Stomach smooth muscle (tissue), 2 donors: Measurements from ENCODE around the gene SH2D4B.
"Not testable (repeated sequence)": the region's sequence is repeated elsewhere in the genome, so short reads cannot be mapped to it uniquely, and the experiment has no call there.

ENCODE experiments used
- H3K27ac ChIP-seq: one replicate; pipeline ENCODE4 v1.7.0; 2013; ENCODE audit warnings: mild to moderate bottlenecking, low read length, inconsistent platforms
- H3K27me3 ChIP-seq, 2 donors: one replicate each; pipeline ENCODE4 v1.7.0; 2013; ENCODE audit warnings: low read length in 2 of 2; ENCODE audit not compliant: insufficient read depth in 2 of 2, control insufficient read depth in 1 of 2
- H3K36me3 ChIP-seq, 2 donors: one replicate each; pipeline ENCODE4 v1.7.0; 2013; ENCODE audit warnings: low read length in 2 of 2; ENCODE audit not compliant: control insufficient read depth in 2 of 2, insufficient read depth in 2 of 2
- H3K4me1 ChIP-seq: one replicate; pipeline ENCODE4 v1.7.0; 2013; ENCODE audit warnings: low read length; ENCODE audit not compliant: control insufficient read depth, insufficient read depth
- H3K4me3 ChIP-seq, 2 donors: one replicate each; pipeline ENCODE4 v1.7.0; 2013; ENCODE audit warnings: low read length in 2 of 2
- H3K9ac ChIP-seq, 2 donors: one replicate each; pipeline ENCODE4 v1.7.0; 2013; ENCODE audit warnings: low read length in 2 of 2, mild to moderate bottlenecking in 1 of 2
- H3K9me3 ChIP-seq, 2 donors: one replicate each; pipeline ENCODE4 v1.7.0; 2013; ENCODE audit warnings: low read length in 2 of 2; ENCODE audit not compliant: control insufficient read depth in 2 of 2
- donor health status: healthy.
- donor health status: Pancreatic carcinoma.

SH2D4B gene

GRCh38 chr10:80537086-80537735, 491 bp upstream of the SH2D4B start:
- Histone ChIP-seq H3K4me1 (peaks cover 6% of the 10 kb centered on the region), H3K27ac (no peak overlapping the region), H3K4me3 (no peak overlapping the region), H3K36me3 (no peaks in the 10 kb centered on the region), H3K9me3 (no peaks in the 10 kb centered on the region), H3K27me3 (no peaks in the 10 kb centered on the region), H3K9ac (no peak overlapping the region)

DNA sequence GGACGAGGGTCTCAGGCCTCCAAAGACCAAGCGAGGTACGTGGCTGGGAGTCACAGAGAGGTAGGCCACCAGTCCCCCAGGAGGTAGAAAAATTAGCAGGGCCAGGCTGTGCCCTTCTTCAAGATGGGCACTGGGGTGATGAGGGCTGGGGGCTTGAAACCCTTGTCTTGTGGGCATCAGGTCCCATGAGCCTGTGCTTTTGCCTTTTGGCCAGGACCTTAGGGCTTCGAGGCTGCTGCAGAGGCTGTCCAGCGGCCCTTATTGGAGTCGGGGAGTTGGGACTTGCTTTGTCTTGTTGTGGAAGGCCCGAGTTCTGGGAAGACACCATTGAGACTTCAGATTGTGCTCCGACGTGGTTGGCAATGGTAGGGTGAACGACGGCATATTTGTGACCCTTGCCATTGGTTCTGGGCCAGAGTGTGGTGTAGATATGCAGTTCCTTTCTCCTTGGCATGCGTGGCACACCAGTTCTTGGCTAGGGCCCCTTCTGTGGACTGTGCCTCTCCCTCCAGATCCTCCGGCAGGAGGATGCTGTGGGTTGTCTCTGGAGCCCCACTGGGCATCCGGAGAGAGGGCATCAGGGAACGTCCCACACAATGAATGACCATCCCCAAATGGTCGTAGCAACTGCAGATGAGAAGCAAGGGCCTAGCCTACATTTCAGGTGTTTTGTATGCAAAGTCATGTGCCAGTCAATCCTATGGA, 931 bp downstream of the SH2D4B start:
- H3K4me3 ChIP-seq, result no peak overlapping the region
- H3K4me1 ChIP-seq, result peaks cover 6% of the 10 kb centered on the region
- no peaks in the 10 kb centered on the region for H3K36me3 ChIP-seq
- H3K27ac ChIP-seq, result no peak overlapping the region
- H3K9ac ChIP-seq, result no peak overlapping the region
- H3K27me3 ChIP-seq, result no peaks in the 10 kb centered on the region
- no peaks in the 10 kb centered on the region for H3K9me3 ChIP-seq

GRCh38 chr10:80539421-80540031, 1.8 kb downstream of the SH2D4B start:
- no peak overlapping the region for H3K4me3 ChIP-seq
- no peak overlapping the region for H3K27ac ChIP-seq
- peaks cover 6% of the 10 kb centered on the region for H3K4me1 ChIP-seq

GRCh38 chr10:80540136-80540535, 2.4 kb downstream of the SH2D4B start:
- no peak overlapping the region for H3K4me3 ChIP-seq

More at GRCh38 chr10:80539421-80540031, 1.8 kb downstream of the SH2D4B start:
- H3K27me3 ChIP-seq, result no peaks in the 10 kb centered on the region
- no peaks in the 10 kb centered on the region for H3K9me3 ChIP-seq
- no peaks in the 10 kb centered on the region for H3K36me3 ChIP-seq
- H3K9ac ChIP-seq, result no peak overlapping the region

GRCh38 chr10:80540618-80540980, 2.9 kb downstream of the SH2D4B start:
- H3K4me1 ChIP-seq, result peaks cover 6% of the 10 kb centered on the region
- H3K9me3 ChIP-seq, result no peaks in the 10 kb centered on the region
- no peak overlapping the region for H3K9ac ChIP-seq
- H3K36me3 ChIP-seq, result no peaks in the 10 kb centered on the region
- H3K4me3 ChIP-seq, result no peak overlapping the region
- H3K27ac ChIP-seq, result no peak overlapping the region
- H3K27me3 ChIP-seq, result no peaks in the 10 kb centered on the region

More at GRCh38 chr10:80540136-80540535, 2.4 kb downstream of the SH2D4B start:
- peaks cover 6% of the 10 kb centered on the region for H3K4me1 ChIP-seq
- no peak overlapping the region for H3K9ac ChIP-seq
- no peaks in the 10 kb centered on the region for H3K27me3 ChIP-seq
- no peaks in the 10 kb centered on the region for H3K9me3 ChIP-seq
- H3K27ac ChIP-seq, result no peak overlapping the region
- no peaks in the 10 kb centered on the region for H3K36me3 ChIP-seq

DNA sequence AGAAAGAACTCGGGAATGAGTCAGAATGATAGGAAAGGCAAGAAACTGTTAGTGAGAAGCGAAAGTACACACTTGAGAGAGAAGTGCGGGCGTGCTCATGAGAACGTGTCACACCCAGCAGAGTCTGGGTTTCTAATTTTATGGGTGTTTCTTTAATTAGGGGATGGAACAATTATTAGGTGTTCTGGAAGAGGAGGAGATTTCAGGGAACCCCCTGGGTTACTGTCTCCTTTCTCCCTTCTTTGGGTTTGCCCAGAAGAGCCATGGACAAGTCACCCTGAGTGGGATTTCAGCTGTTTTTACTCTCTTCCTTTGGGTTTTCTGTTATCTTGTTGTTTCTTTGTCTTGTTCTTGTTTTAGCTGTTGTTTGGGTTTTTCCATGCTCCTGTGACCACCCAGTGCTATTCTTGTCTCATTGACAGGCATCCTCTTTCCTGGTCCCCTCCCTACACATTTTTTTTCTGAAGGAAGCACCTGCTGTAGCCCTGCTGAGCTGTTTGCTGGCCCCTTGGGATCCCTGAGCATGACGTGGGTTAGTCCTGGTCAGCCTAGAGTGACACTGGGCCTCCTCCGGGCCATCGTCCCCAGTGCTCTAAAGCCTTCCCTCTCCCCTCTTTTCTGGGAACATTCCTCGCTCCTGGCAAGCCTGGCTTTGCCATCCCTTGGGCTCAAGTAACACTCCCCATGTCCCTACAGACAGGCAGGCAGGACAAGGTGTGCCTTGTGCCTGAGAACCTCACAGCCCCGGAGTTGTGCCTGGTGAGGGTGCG, 3.5 kb downstream of the SH2D4B start:
- Histone ChIP-seq H3K27me3 (no peaks in the 10 kb centered on the region), H3K9ac (no peak overlapping the region), H3K4me3 (no peak overlapping the region), H3K36me3 (no peaks in the 10 kb centered on the region), H3K4me1 (peaks cover 3% of the 10 kb centered on the region), H3K27ac (no peak overlapping the region), H3K9me3 (no peaks in the 10 kb centered on the region)

GRCh38 chr10:80542053-80542452, 4.4 kb downstream of the SH2D4B start:
- Histone ChIP-seq H3K4me1 (peaks cover 3% of the 10 kb centered on the region), H3K9ac (no peak overlapping the region), H3K36me3 (no peaks in the 10 kb centered on the region), H3K27me3 (no peaks in the 10 kb centered on the region), H3K27ac (no peak overlapping the region), H3K4me3 (no peak overlapping the region), H3K9me3 (no peaks in the 10 kb centered on the region)

DNA sequence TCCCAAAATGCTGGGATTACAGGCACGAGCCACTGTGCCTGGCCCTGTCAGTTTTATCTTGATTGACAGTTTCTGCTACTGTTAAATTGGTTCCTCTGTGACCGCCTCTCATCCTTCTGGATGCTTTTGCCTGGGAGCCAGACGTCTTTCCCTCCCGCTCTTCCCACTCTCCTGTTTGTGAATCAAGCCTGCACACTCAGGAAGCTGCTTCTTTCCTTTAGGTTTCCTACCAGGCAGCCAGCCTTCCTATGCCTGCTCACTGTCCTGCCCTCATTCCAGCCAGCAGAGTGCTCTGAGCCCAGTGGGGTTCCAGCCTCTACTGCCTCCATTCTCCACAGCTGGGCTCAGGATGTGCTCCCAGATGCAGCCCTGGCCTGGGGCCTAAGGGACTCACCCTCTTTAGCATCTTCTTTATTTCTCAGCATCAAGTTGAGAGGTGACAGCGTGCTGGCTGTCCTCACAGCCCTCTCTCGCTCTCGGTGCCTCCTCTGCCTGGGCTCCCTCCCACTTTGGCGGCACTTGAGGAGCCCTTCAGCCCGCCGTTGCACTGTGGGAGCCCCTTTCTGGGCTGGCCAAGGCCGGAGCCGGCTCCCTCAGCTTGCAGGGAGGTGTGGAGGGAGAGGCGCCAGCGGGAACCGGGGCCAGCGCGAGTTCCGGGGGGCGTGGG, 5.1 kb downstream of the SH2D4B start:
- Histone ChIP-seq H3K36me3 (no peaks in the 10 kb centered on the region), H3K4me1 (peaks cover 3% of the 10 kb centered on the region), H3K9me3 (no peaks in the 10 kb centered on the region), H3K9ac (no peak overlapping the region), H3K27me3 (no peaks in the 10 kb centered on the region), H3K4me3 (no peak overlapping the region), H3K27ac (no peak overlapping the region)

DNA sequence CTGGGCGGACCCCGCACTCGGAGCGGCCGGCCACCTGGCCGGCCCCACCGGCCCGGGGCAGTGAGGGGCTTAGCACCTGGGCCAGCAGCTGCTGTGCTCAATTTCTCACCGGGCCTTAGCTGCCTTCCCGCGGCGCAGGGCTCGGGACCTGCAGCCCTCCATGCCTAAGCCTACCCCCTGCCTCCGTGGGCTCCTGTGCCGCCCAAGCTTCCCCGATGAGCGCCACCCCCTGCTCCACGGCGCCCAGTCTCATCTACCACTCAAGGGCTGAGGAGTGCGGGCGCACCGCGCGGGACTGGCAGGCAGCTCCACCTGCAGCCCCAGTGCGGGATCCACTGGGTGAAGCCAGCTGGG, 5.6 kb downstream of the SH2D4B start:
- H3K9me3 ChIP-seq, H3K27ac ChIP-seq, H3K36me3 ChIP-seq, H3K4me1 ChIP-seq, H3K27me3 ChIP-seq, H3K9ac ChIP-seq, H3K4me3 ChIP-seq: not testable (repeated sequence)

- Histone ChIP-seq H3K36me3 (no peaks in the 10 kb centered on the region), H3K4me1 (peaks cover 3% of the 10 kb centered on the region), H3K4me3 (no peak overlapping the region), H3K9ac (no peak overlapping the region), H3K27me3 (no peaks in the 10 kb centered on the region), H3K27ac (no peak overlapping the region), H3K9me3 (no peaks in the 10 kb centered on the region)
Measured at GRCh38 chr10:80544316-80544953, 6.7 kb downstream of the SH2D4B start.
